HepG2 (cell line): ENCODE data around the gene NOB1. TPM values are rescaled to one million over a fixed set of nuclear protein-coding genes. Genes with fewer than 3 reads are reported as not detected.

Source experiments
- BCLAF1 ChIP-seq: fragments of 450-650 bp; IDR thresholded peaks from 2 replicates; pipeline ENCODE4 v1.6.1; 2017; ENCODE audit warnings: mild to moderate bottlenecking
- CSRNP2 ChIP-seq: sonication (generic); formaldehyde crosslinking; conservative IDR thresholded peaks from 2 replicates; pipeline ENCODE4 v1.8.0; 2022; ENCODE audit warnings: low read depth, missing genetic modification reagents
- ISL2 ChIP-seq: sonication (generic); formaldehyde crosslinking; IDR thresholded peaks from 2 replicates; pipeline ENCODE4 v1.5.0; 2020; ENCODE audit warnings: missing genetic modification reagents
- MAFK ChIP-seq, 2 experiments: IDR thresholded peaks in 1 of 2; conservative IDR thresholded peaks in 1 of 2; 2 replicates each; pipeline ENCODE4 v1.6.1; 2011; ENCODE audit warnings: improper control_type of control experiment in 2 of 2, low read length in 2 of 2
- MIER2 ChIP-seq: IDR thresholded peaks from 2 replicates; pipeline ENCODE4 v1.6.1; 2016; ENCODE audit warnings: missing biosample characterization, missing genetic modification reagents
- MTERF4 ChIP-seq: sonication (generic); formaldehyde crosslinking; IDR thresholded peaks from 2 replicates; pipeline ENCODE4 v1.8.0; 2023; ENCODE audit warnings: mild to moderate bottlenecking, missing genetic modification reagents
- NFAT5 ChIP-seq: sonication (generic); formaldehyde crosslinking; IDR thresholded peaks from 2 replicates; pipeline ENCODE4 v1.4.0; 2020; ENCODE audit warnings: missing genetic modification reagents
- SAFB2 ChIP-seq: sonication (generic); formaldehyde crosslinking; IDR thresholded peaks from 2 replicates; pipeline ENCODE4 v1.5.1; 2020; ENCODE audit warnings: missing genetic modification reagents, low read depth, mild to moderate bottlenecking, borderline replicate concordance
- ZBTB34 ChIP-seq: sonication (generic); formaldehyde crosslinking; IDR thresholded peaks from 2 replicates; pipeline ENCODE4 v1.8.0; 2022; ENCODE audit warnings: mild to moderate bottlenecking, missing genetic modification reagents
- ZNF597 ChIP-seq: sonication (generic); formaldehyde crosslinking; IDR thresholded peaks from 2 replicates; pipeline ENCODE4 v1.5.0; 2020; ENCODE audit warnings: missing genetic modification reagents
- ZNF768 ChIP-seq: sonication (generic); formaldehyde crosslinking; IDR thresholded peaks from 2 replicates; pipeline ENCODE4 v1.4.0; 2020; ENCODE audit warnings: missing genetic modification reagents
- polyA plus RNA-seq, 8 experiments: library from polyadenylated mRNA; depleted of rRNA in 3 of 8; stranded (reverse) in 7 of 8; unstranded in 1 of 8; fragments of >200 nt; fragmentation: Illumina TruSeq in 4 of 8; extraction: Trizol in 4 of 8; gene quantifications; 2 replicates each; pipeline versions ENCODE4 v1.2.1 to v1.2.3, GENCODE V29; 2011 to 2016; ENCODE audit warnings: low read depth in 4 of 8, missing spikeins in 1 of 8, mixed read lengths in 1 of 8; ENCODE audit not compliant: insufficient read depth in 1 of 8
- total RNA-seq, 5 experiments: library from RNA; depleted of rRNA; stranded (reverse); fragments of >200 nt; fragmentation: Illumina TruSeq; extraction: Trizol; gene quantifications; 2 replicates each; pipeline ENCODE4 v1.2.3, GENCODE V29; 2016; ENCODE audit warnings: low read depth in 1 of 5

NOB1 gene
- total and polyA plus RNA-seq, 2 of the 13 experiments (the other 11 are each of a cell fraction or from before 2014, with no cell fraction given) = 47.1 to 162 TPM

GRCh38 chr16:69754469-69755310, at the start of gene NOB1 (continued):
- TF ChIP-seq BCLAF1 = no peak
- peak; percentile 79; the same call in 1 of the 2 replicates for TF ChIP-seq ISL2 (CRISPR knock-in tag)
- no peak for TF ChIP-seq MAFK (conservative IDR thresholded peaks at IDR 0.05 in 1 of 2, IDR thresholded peaks at IDR 0.05 in 1 of 2; ENCODE audit: low read length in 2 of 2)
- TF ChIP-seq CSRNP2 (CRISPR knock-in tag) = no peak
- TF ChIP-seq MIER2 (CRISPR knock-in tag) = peak; percentile 78
- 0 out of 2 replicates have a peak, but pooled peaks have one; percentile 63 for TF ChIP-seq ZNF597 (CRISPR knock-in tag)
- TF ChIP-seq SAFB2 (CRISPR knock-in tag) = peak; percentile 78; the same call in 1 of the 2 replicates
- TF ChIP-seq NFAT5 (CRISPR knock-in tag) = peak; percentile 91
- no peak for TF ChIP-seq MTERF4 (CRISPR knock-in tag)
- TF ChIP-seq ZBTB34 = peak; percentile 87
- TF ChIP-seq ZNF768 = peak; percentile 84
